K562 (cell line): ENCODE data around the gene KCP. TPM values are rescaled to one million over a fixed set of nuclear protein-coding genes. Genes with fewer than 3 reads are reported as not detected.
A peak's percentile ranks its signal among the peaks of the same experiment; 100 is the strongest.

Source experiments
- ATF2 ChIP-seq: sonication (generic); formaldehyde crosslinking; IDR thresholded peaks from 2 replicates; pipeline ENCODE4 v1.8.1; 2022; ENCODE audit warnings: missing genetic modification reagents
- HDGF ChIP-seq: fragments of 450-650 bp; IDR thresholded peaks from 2 replicates; pipeline ENCODE4 v1.6.1; 2016
- ILF3 ChIP-seq: fragments of 450-650 bp; IDR thresholded peaks from 2 replicates; pipeline ENCODE4 v1.6.1; 2018; ENCODE audit warnings: antibody characterized with exemption, mild to moderate bottlenecking, moderate library complexity, borderline replicate concordance
- MCM7 ChIP-seq, 2 experiments: fragments of 450-650 bp; IDR thresholded peaks; 2 replicates each; pipeline ENCODE4 v1.6.1; 2016 to 2018
- MLLT1 ChIP-seq, 2 experiments: fragments of 450-650 bp; IDR thresholded peaks; 2 replicates each; pipeline ENCODE4 v1.6.1; 2016
- NCOR1 ChIP-seq: fragments of 450-650 bp; IDR thresholded peaks from 2 replicates; pipeline ENCODE4 v1.6.1; 2016; ENCODE audit warnings: mild to moderate bottlenecking, moderate library complexity
- POLR2B ChIP-seq: fragments of 450-650 bp; IDR thresholded peaks from 2 replicates; pipeline ENCODE4 v1.6.1; 2018; ENCODE audit warnings: low read depth; ENCODE audit not compliant: partially characterized antibody
- RCOR1 ChIP-seq, 2 experiments: IDR thresholded peaks; 2 replicates each; pipeline ENCODE4 v1.6.1; 2012; ENCODE audit warnings: low read depth in 2 of 2, low read length in 2 of 2, borderline replicate concordance in 1 of 2, improper control_type of control experiment in 1 of 2
- UBTF ChIP-seq, 2 experiments: IDR thresholded peaks; 2 replicates each; pipeline ENCODE4 v1.6.1; 2012; ENCODE audit warnings: improper control_type of control experiment in 2 of 2, low read depth in 2 of 2, low read length in 2 of 2, borderline replicate concordance in 1 of 2
- ZKSCAN1 ChIP-seq: fragments of 150-350 bp; IDR thresholded peaks from 2 replicates; pipeline ENCODE4 v1.6.1; 2016; ENCODE audit warnings: low read depth, low read length
- ZNF282 ChIP-seq: sonication (generic); formaldehyde crosslinking; IDR thresholded peaks from 2 replicates; pipeline ENCODE4 v1.8.1; 2023; ENCODE audit warnings: missing genetic modification reagents
- polyA plus RNA-seq, 8 experiments: library from polyadenylated mRNA; depleted of rRNA in 4 of 8; stranded (reverse) in 5 of 8; unstranded in 3 of 8; fragments of >200 nt; fragmentation: Nextera tagmentation in 2 of 8; fragmentation: Illumina TruSeq in 1 of 8; extraction: Ambion mirVana in 2 of 8; extraction: Trizol in 1 of 8; gene quantifications; 2 replicates each; pipeline versions ENCODE4 v1.2.1 to v1.2.3, GENCODE V29; 2011 to 2014; ENCODE audit warnings: inconsistent platforms in 1 of 8, missing spikeins in 1 of 8
- total RNA-seq, 7 experiments: library from RNA; depleted of rRNA in 6 of 7; stranded (reverse); fragments of >200 nt in 6 of 7; fragmentation: Illumina TruSeq in 2 of 7; extraction: Trizol in 2 of 7; gene quantifications; 2 replicates each; pipeline versions ENCODE4 v1.2.1 to v1.2.3, GENCODE V29; 2011 to 2021; ENCODE audit warnings: low replicate concordance in 1 of 7

The KCP gene
- total and polyA plus RNA-seq, 9 of the 15 experiments (the other 6 are each of a cell fraction or from before 2014, with no cell fraction given), result 0.06 to 0.17 (median 0.12) TPM; not detected in 3

- TF ChIP-seq MLLT1 (IDR thresholded peaks at IDR 0.05) (peak; percentile 59 to 61; a peak in 3 of 4 replicates), POLR2B (peak; percentile 51), MCM7 (IDR thresholded peaks at IDR 0.05) (no peak), ZNF282 (CRISPR knock-in tag) (no peak), ATF2 (CRISPR knock-in tag) (no peak), UBTF (IDR thresholded peaks at IDR 0.05; ENCODE audit: borderline replicate concordance in 1 of 2, low read depth in 2 of 2, low read length in 2 of 2) (peak in 1 of 2 experiments; percentile 88; a peak in 1 of 4 replicates), HDGF (peak; percentile 80; the same call in 1 of the 2 replicates), ZKSCAN1 (0 out of 2 replicates have a peak, but pooled peaks have one; percentile 10), RCOR1 (IDR thresholded peaks at IDR 0.05; ENCODE audit: borderline replicate concordance in 1 of 2, low read depth in 2 of 2, low read length in 2 of 2) (peak; percentile 3 to 72; a peak in 2 of 4 replicates), ILF3 (no peak), NCOR1 (peak; percentile 64)
Measured at GRCh38 chr7:128831994-128832879, 78.3 kb downstream of the KCP start (continued).
